ENCODE results near the gene C4orf36.

Gene C4orf36

GRCh38 chr4:86935566-86935852 lies 43.3 kb upstream of the C4orf36 start:
- DNase-seq (ENCODE audit: low read depth) = no peak
- H3K4me3 ChIP-seq (ENCODE audit: low read depth, low read length) = peak overlapping the region; percentile 80
- TF ChIP-seq CTCF (IDR thresholded peaks at IDR 0.05; ENCODE audit: control insufficient read depth, extremely low read depth, insufficient read depth) = no peak

- H3K4me3 ChIP-seq (ENCODE audit: low read depth, low read length) = peak within 1 kb of the TSS; percentile 80
- peak; percentile 78 for DNase-seq (ENCODE audit: low read depth)
- TF ChIP-seq CTCF (IDR thresholded peaks at IDR 0.05; ENCODE audit: control insufficient read depth, extremely low read depth, insufficient read depth) = peak; percentile 44
Observed at GRCh38 chr4:86934771-86935565, 42.7 kb upstream of the C4orf36 start, which contains the start of gene AFF1. TSS of gene AFF1 (plus strand) at chr4:86935011. CDS start at chr4:86948534, 13,523 bp downstream.

- no peak for DNase-seq (ENCODE audit: low read depth)
- TF ChIP-seq CTCF (IDR thresholded peaks at IDR 0.05; ENCODE audit: control insufficient read depth, extremely low read depth, insufficient read depth) = no peak
- H3K4me3 ChIP-seq (ENCODE audit: low read depth, low read length) = peak overlapping the region; percentile 80
Observed at GRCh38 chr4:86934147-86934770, 42.0 kb upstream of the C4orf36 start.

DNA sequence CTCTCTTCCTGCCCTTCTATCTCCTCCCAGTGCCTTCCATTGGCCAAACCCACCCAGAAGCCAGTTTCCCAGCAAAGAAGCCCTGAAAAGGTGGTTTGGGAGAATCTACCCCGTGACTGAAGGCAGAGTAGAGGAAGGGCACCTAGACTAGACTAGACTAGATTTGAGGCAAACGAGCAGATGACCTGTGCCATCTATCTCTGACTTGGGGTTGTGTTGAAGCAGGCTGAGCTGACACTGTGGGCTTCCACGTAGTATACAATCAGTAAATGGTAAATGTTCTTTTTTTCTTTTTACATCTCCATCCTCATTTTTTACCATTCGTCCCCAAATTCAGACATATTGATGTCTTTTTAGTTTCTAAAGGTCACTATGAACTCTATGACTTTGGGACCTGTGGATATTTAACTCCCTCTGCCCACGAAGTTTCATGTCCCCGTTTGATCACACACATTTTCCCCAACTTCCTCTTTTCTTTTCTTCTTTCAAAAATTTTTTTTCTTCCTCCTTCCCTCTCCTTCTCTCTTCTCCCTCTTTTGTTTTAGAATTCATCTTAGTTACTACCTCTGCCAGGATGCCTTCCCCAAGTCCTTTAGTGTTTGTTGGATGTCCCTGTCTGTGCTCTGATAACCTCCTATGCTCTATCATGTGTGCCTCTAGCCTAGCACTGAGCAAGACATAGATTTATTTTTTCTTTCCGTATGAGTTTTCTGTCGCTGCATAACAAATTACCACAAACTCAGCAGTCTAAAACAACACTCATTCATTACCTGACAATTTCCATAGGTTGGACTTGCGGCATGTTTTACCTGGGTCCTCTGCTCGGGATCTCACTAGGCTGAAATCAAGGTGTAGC lies 36.4 kb upstream of the C4orf36 start:
- no peak overlapping the region for H3K4me3 ChIP-seq (ENCODE audit: low read depth, low read length)
- DNase-seq (ENCODE audit: low read depth) = no peak
- no peak for TF ChIP-seq CTCF (IDR thresholded peaks at IDR 0.05; ENCODE audit: control insufficient read depth, extremely low read depth, insufficient read depth)

GRCh38 chr4:86927843-86928395 lies 35.7 kb upstream of the C4orf36 start:
- no peak for TF ChIP-seq CTCF (IDR thresholded peaks at IDR 0.05; ENCODE audit: control insufficient read depth, extremely low read depth, insufficient read depth)
- DNase-seq (ENCODE audit: low read depth) = no peak
- no peak overlapping the region for H3K4me3 ChIP-seq (ENCODE audit: low read depth, low read length)

- no peak for DNase-seq (ENCODE audit: low read depth)
- TF ChIP-seq CTCF (IDR thresholded peaks at IDR 0.05; ENCODE audit: control insufficient read depth, extremely low read depth, insufficient read depth) = no peak
- no peak overlapping the region for H3K4me3 ChIP-seq (ENCODE audit: low read depth, low read length)
Observed at GRCh38 chr4:86926435-86927086, 34.3 kb upstream of the C4orf36 start.

Data from LNCaP clone FGC (cell line).